Stimulated activated CD4-positive, alpha-beta T cell treated with anti-CD3 and anti-CD28 coated beads, Interleukin-1b, Interleukin-23, amount 100 ng/mL, for 24 hours (primary cell): Measurements from ENCODE around the gene KPTN.

Experiments used
- DNase-seq, 4 experiments: peaks; one replicate each; pipeline ENCODE4 v3.0.0-alpha.2; 2020; ENCODE audit warnings: low read depth in 4 of 4, low spot score in 1 of 4

KPTN gene

DNA sequence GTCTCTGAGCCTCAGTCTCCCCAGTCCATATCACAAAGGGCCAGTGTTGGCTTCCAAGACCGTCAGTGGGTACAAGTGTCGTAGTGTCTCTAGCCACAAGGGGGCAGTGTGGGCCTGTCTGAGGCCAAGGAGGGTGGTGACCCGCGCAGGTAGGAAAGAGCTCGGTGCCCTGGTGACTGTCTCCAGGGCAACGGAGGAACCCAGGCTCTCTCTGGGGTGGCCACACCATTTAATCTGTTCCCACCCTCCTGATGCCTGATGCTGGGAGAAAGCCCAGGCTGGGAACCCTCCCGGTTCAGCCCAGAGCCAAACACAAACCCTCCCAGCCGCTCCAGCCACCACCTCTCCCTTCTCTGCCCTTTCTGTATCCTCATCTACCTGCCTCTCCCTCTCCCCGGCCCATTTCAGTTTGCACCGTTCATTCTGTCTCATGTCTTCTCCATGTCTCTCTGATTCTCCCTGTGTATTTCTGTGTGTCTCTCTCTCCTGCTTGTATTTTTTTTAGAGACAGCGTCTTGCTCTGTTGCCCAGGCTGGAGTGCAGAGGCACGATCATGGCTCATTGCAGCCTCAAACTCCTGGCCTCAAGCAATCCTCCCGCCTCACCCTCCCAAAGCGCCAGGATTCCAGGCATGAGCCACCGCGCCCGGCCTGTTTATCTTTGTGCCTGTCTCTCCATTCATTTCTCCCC lies 47.2 kb downstream of the KPTN start:
- DNase-seq, result peak; percentile 77 to 90 (median 80)

- DNase-seq, result no peak
Measured at GRCh38 chr19:47435883-47436417, 48.1 kb downstream of the KPTN start.

- no peak for DNase-seq
Measured at GRCh38 chr19:47435196-47435595, 48.8 kb downstream of the KPTN start.

GRCh38 chr19:47434088-47434487 lies 49.9 kb downstream of the KPTN start:
- DNase-seq, result no peak

GRCh38 chr19:47433121-47433520 lies 50.9 kb downstream of the KPTN start:
- no peak for DNase-seq

GRCh38 chr19:47432499-47432898 lies 51.5 kb downstream of the KPTN start:
- DNase-seq, result no peak

- DNase-seq, result no peak
Measured at GRCh38 chr19:47432091-47432490, 51.9 kb downstream of the KPTN start.

- no peak for DNase-seq
Measured at GRCh38 chr19:47430041-47430802, 53.8 kb downstream of the KPTN start.

- DNase-seq, result no peak
Measured at GRCh38 chr19:47429140-47429793, 54.8 kb downstream of the KPTN start.

DNA sequence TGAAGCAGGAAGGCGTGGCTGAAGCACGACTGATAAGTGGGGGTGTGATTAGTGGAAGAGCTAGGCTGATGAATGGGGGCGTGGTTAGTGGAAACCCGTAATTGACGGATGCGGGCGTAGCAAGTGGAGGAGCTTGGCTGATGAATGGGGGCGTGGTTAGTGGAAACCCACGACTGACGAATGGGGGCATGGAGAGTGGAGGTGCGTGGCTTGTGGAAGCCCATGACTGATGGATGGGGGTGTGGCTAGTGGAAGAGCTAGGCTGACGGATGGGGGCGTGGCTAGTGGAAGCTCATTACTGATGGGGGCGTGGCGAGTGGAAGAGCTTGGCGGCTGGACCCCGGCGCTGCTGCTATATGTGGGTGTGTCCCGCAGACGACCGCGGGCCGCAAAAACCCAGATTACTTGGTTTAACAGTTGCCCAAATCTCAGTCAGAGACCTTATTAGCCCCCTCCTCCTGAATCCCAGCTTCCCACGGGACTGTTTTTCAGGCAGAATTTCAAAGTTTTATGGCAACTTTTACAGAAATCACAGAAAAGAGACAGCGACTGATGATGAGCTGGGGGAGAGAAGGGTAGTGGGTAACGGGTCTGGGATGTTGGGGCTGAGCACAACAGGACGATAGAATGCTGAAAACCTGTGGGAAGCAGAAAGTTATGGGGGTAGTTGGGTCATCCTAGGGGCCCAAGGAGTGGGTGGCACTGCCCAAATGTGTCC lies 55.7 kb downstream of the KPTN start:
- DNase-seq, result peak; percentile 53 to 88 (median 63)

DNA sequence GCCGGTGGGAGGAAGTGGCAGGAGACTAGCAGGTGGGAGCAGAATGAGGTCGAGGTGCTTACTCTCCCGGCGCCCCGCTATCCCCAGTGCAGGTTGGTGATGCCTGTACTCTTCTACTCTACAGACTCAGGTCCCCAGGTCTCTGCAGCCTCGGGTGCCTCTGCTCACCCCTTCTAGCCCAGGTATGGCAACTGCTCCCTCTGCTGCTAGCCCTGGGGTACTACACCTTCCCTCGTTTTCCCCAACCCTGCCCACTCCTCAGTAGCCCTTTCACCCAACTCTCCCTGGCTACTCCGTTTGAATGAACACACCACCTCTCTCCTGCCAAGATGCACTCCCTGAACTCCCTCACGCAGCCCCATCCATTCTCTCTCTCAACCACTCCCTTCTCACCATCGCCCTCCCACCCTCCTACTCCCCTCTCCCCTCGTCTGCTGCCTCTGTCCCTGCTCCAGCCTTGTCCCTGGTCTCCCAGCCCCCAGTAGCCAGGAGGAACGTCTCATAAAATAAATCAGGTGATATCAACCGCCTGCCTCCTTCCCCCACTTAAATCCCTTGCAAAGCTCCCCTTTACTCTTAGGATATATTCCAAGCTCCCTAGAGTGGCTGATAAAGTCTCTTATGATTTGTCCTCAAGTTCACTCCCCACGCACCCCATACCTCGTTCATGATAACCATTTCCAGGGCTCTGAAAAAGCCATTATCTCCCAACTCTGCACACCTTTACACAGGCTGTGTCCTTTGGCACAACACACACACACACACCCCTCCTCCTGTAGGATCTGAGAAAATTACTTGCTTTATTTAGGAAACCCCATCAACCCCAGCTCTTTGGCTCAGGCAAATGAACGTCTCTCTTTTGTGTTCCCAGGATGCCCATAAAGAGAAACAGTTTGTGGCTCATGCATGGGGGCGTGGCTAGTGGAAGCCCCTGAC lies 56.5 kb downstream of the KPTN start:
- DNase-seq, result peak; percentile 40 to 66 (median 54)
